HG02870 (cell line): ENCODE measurements around the gene ZNF709.
"Not testable (repeated sequence)": the region's sequence is repeated elsewhere in the genome, so short reads cannot be mapped to it uniquely, and the experiment has no call there.

Source experiments
- ATAC-seq: cut with Tn5 transposase; IDR thresholded peaks from one replicate; pipeline ENCODE4 v1.9.1; 2021; ENCODE audit warnings: mild to moderate bottlenecking, moderate library complexity; ENCODE audit not compliant: unreplicated experiment

ZNF709 gene

DNA sequence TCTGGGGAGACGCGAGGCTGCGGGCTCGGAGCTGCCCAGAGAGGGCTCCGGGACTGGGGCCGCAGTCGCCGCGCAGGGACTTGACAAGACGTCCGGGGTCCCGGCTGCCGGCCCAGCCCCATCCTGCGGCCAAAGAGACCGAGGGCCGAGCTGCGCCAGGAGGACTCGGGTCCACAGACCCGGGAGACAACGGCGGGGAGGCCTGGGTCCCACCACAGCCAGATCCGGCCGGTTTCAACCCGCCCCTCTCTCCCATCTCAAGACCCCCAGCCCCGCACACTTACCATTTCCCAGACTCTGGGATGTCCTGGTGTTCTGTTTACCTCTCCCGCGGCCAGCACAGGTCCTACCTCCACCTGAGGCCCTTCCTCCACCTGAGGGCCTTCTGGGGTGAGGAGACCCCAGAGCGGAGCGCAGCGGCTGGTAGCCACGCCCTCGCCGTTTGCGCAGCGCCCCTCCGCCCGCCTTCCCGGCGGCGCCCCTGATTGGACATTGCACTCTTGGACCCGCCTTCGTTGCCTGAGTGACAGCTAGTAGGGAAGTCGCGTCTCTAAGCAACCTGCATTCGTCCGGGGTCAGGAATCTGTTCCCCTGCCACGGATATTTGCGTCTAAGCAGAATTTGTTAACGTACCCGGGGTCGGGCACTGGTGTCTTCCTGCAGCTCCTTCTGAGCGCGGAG, at the start of gene ZNF709:
TSS of gene ZNF709 (minus strand) at position 446 of the 681 bp plus-strand sequence. CDS start at position 287, 159 bp downstream.
- ATAC-seq = peak; percentile 95

DNA sequence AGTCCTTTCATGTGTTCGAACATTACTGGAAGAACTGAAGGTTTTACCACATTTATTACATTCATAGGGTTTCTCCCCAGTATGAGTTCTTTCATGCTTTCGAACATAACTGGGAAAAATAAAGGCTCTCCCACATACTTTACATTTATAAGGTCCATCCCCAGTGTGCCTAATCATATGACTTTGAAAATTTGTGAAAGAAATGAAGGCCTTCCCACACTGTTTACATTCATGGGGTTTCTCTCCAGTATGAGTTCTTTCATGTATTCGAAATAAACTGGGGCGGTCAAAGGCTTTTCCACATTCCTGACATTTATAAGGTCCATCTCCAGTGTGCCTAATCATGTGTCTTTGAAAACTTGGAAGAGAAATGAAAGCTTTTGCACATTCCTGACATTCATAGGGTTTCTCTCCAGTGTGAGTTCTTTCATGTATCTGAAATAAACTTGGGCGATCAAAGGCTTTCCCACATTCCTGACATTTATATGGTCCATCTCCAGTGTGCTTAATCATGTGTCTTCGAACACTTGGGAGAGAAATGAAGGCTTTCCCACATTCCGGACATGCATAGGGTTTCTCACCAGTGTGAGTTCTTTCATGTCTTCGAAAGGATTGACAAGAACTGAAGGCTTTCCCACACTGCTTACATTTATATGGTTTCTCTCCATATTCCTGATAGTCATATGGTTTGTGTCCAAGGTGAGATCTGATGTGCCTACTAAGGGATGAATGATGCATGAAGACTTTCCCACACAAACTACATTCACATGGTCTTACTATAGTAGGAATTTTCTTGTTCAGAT, 42.6 kb upstream of the ZNF709 start:
- ATAC-seq = no peak

DNA sequence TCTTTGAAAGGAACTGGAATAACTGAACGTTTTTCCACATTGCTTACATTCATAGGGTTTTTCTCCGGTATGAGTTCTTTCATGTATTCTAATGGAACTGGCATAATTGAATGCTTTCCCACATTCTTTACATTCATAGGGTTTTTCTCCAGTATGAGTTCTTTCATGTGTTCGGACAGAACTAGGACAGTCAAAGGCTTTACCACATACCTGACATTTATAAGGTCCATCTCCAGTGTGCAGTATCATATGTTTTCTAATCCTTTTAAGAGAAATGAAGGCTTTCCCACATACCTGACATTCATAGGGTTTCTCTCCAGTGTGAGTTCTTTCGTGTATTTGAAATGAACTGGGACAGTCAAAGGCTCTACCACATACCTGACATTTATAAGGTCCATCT, 41.9 kb upstream of the ZNF709 start:
- ATAC-seq = no peak

DNA sequence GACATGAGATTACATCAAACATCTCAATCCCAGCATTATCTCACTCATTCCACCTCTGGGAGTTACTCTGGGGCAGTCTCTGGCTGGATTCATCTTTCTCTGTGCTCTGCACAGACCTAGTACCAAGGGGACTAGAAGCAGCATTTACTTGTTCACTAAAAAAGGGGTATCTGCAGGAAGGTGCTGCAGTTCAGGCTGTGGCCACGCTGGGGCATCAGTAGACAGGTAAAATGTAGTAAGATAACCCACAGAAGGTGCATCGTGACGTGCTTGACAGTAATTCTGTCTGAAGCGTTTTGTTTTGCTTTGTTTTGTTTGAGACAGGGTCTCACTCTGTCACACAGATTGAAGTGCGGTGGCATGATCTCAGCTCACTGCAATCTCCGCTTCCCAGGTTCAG, 37.4 kb upstream of the ZNF709 start:
- ATAC-seq = no peak

DNA sequence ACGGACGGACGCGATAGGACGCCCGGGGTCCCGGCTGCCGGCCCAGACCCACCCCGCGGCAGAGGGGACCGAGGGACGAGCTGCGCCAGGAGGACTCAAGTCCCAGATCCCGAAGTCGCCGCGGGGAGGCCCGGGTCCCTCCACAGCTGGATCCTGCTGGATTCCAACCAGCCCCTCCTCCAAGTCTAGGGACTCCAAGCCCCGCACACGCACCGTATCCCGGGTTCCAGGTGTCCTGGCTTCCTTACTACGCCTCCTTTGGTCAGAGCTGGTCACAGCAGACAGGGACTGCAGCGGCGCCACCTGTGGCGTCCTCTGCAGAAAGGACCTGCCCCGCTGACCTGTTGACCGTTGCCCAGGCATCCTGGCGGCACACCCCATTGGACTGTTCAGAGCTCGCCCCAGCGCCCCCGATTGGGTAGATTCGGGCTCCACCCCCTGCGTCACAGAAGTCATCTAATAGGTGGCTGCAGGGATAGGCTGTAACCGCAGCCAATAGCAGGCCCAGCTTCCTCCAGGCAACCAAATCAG, 29.0 kb upstream of the ZNF709 start:
- no peak for ATAC-seq

DNA sequence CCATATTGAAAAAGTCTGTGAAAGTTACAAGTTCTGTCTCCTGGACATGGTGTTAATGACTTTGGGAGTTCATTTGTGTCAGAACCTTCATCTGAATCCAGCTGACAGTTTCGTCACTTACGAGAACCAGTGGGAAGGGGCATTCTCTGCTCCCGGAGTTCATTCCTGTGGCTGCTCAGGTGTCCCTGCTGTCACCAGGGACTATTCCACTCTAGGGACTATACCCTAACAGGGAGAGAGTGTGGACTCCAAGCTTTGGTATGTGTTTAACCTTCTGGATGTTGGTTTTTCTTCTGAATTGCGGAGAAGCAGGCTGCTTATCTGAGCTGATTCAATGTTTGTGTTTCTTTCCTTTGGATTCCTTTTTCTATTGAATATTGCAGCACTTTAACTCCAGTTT, 12.4 kb upstream of the ZNF709 start:
- no peak for ATAC-seq

DNA sequence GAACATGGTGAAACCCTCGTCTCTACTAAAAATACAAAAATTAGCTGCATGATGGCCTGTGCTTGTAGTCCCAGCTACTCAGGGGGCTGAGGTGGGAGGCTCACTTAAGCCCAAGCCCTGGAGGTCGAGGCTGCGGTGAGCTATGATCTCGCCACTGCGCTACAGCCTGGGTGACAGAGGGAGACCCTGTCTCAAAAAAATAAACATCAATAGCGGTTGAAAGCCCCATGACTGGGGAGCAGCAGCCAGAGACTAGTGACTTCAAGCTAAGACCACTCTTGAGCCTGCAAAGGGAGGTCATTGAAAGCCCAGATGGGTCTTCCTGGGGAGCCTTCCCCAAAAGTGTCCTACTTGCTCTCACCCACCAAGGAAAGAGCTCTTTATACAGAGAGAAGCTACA, 11.9 kb upstream of the ZNF709 start:
- no peak for ATAC-seq

DNA sequence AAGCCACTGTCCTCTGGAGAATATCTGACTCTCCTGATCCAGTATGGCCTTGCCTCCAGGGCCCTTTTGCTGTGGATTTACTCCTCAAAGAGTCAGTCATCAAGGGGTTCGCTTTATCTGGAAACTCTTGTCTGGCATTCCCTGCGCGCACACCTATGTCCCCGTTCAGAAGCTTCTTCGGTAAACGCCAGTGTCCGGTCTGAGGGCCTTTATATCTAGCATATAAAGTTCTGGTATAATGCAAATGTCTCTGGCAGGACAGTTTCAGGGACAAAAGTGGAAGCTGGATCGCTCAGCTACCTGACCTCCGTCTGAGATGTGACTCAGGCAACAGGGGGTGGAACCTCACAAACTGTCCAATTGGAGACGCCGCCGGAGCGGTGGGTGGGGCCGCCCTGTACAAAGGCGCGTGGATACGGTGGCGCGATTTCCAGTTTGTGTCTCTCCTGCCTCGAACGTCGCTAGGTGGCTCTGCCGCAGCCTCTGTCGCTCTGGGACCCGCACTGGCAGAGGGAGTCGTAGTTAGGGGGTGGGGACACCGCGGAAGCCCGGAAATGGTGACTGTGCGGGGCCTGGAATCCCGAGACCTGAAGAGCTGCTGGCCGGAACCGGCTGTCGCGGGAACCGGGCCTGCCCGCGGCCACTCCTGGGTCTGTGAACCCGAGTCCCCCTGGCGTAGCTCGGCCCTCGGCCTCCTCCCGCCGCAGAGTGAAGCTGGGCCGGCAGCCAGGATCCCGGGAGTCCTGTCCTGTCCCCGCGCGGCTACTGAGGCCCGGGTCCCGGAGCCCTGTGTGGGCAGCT, 10.6 kb upstream of the ZNF709 start:
- ATAC-seq = no peak

DNA sequence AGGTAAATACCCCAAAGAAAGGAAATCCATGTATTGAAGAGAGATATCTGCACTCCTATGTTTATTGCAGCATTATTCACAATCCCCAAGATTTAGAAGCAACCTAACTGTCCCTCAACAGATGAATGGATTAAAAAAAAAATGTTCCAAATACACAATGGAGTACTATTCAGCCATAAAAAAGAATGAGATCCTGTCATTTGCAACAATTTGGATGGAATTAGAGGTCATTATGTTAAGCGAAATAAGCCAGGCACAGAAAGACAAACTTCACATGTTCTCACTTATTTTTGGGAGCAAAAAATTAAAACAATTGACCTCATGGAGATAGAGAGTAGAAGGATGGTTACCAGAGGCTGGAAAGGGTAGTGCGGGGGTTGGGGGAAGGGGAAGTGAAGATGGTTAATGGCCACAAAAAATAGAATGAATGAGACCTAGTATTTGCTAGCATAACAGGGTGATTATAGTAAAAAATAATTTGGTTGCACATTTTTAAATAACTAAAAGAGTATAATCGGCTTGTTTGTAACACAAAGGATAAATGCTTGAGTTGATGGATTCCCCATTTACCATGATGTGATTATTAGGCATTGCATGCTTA, 9.7 kb upstream of the ZNF709 start:
- ATAC-seq = no peak

DNA sequence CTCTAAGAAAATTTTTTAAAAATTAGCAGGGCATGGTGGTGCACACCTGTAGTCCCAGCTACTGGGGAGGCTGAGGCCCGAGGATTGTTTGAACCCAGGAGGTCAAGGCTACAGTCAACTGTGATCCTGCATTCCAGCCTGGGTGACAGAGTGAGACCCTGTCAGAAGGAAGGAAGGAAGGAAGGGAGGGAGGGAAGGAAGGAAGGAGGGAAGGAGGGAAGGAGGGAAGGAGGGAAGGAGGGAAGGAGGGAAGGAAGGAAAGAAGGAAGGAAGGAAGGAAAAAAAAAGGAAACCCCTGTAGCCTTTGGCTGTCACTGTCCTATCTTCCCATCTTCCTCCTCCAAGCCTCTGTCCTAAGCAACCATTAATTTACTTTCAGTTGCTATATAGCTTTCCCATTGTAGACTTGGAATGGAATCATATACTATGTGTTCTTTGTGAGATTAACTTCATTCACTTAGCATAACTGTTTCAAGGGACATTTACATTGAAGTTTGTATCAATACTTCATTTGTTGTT, 1.7 kb upstream of the ZNF709 start:
- ATAC-seq = not testable (repeated sequence)

DNA sequence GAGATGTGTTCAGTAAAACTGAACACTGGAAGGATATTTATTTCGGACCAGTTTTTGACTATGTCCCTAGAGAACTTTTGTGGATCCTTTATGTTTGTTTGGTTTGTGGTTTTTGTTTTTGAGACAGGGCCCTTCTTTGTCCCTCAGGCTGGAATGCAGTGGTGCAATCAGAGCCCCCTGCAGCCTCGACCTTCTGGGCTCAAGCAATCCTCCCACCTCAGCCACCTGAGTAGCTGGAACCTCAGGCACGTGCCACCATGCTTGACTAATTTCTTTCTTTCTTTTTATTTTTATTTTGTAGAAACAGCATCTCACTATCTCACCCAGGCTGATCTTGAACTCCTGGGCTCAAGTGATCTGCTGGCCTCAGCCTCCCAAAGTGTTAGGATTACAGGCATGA, 955 bp upstream of the ZNF709 start:
- no peak for ATAC-seq

DNA sequence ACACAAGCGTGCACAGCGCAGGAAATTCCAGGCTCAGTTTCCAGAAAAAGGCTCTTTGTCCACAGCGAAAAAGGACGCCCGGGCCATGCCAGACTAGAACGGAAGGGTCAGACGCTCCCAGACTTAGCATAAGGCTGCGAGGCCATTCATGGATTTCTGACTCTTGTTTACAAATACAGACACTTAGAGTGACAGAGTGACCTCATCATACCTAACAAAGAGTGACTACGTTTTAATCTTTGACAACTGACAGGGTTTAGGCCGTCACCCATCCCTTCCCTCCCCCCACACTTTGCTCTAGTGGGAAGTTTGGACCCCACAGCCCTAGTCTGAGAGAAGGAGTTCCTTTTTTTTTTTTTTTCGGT, 418 bp upstream of the ZNF709 start:
- ATAC-seq = peak; percentile 9

DNA sequence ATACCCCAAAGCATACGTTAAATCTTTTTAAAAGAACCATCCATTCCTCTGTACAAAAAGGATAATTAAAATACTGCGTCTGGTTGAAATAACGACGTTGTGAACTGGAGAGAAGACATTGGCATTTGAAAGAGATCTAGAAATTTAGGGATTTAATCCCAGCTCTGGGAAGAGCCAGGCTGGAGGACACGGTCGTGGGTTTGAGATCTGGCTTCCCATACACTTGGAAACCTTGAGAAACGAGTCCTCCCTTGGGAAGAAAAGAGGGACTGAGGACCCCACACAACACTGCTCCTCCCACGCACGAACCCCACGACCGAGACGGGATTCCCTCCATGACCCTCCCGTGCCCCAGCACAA, 625 bp downstream of the ZNF709 start:
- ATAC-seq = no peak

DNA sequence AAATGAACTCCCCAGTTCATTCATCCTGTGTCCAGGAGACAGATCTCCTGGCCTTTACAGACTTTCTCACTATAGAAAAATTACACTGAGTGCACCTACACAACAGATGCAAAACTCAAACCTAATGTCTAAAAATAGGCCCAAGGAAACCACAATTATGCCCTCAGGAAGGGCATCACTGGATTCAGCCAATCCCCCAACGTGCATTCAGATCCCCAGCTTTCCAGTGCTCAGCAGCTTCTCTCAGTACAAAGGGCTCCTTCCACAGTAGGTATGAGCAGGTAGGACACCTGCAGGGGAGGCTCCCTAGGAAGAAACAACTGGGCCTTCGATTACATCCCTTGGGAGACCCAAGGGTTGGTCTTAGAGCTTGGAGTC, 2.1 kb downstream of the ZNF709 start:
- ATAC-seq = no peak

DNA sequence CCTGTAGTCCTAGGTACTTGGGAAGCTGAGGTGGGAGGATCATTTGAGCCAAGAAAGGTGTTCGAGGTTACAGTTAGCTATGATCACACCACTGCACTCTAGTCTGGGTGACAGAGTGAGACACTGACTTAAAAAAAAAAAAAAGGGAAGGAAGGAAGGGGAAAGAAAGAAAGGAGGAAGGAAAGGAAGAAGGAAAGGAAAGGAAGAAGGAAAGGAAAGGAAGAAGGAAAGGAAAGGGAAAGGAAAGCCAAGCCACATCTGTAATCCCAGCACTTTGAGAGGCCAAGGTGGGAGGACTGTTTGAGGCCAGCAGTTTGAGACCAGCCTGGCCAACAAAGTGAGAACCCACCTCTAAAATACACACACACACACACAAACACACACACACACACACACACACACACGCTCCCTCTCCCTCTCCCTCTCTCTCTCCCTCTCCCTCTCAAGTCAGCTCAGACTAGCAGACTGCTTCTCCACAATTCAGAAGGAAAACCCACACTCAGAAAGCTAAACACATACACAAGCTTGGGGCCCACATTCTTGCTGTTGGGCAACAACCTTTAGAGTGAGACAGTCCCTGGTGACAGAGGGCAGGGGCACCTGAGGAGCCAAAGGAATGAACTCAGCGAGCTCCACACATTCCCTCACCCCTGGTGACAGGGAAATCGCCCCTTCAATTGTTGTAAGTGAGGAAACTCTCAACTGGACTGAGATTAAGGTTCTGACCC, 2.7 kb downstream of the ZNF709 start:
- ATAC-seq = no peak

DNA sequence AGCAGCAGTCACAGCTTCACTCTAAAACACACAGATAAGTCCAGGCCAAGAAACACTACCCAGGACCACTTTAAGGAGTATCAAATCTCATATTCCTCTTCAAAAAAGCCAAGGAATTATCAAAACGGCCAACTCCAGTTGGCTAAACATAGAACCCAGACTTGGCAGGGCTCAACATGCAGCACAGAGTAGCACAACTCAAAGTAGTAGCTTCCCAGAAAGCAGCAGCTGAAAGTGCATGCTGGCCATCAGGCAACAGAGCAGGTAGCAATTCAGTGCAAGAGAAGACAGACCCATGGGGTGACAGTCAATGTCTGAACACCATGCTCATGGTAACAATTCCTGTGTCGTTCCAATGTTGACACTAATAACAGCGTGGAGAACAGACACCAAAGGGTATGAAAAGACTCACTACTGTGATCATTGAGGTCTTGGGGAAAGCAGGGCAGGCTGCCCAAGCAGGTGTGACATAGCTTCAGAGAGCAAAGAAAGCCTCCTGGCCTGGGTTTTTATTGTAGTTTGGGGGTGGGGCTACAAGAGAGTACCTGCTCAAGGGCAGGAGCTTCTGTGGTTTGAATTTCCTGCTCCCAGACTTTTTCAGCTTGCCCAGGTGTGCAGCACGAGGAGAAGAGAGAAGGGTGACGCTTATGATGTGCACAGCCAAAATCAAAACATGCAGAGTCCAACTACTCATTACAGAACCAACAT, 6.2 kb downstream of the ZNF709 start:
- ATAC-seq = no peak

DNA sequence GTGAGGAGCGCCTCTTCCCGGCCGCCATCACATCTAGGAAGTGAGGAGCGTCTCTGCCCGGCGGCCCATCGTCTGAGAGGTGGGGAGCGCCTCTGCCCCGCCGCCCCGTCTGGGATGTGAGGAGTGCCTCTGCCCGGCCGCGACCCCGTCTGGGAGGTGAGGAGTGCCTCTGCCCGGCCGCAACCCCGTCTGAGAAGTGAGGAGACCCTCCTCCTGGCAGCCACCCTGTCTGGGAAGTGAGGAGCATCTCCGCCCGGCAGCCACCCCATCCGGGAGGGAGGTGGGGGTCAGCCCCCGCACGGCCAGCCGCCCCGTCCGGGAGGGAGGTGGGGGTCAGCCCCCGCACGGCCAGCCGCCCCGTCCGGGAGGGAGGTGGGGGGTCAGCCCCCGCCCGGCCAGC, 17.0 kb downstream of the ZNF709 start:
- ATAC-seq = not testable (repeated sequence)

DNA sequence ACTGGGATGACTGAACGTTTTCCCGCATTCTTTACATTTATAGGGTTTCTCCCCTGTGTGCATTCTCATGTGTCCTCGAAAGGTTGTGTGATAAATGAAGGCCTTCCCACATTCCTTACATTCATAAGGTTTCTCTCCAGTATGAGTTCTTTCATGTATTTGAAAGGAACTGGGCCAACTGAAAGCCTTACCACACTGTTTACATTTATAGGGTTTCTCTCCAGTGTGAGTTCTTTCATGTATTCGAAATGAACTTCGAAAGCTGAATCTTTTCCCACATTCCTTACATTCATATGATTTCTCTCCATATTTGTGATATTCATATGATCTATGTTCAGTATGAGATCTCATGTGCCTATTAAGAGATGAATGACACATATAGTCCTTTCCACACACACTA, 19.4 kb downstream of the ZNF709 start:
- ATAC-seq = no peak

DNA sequence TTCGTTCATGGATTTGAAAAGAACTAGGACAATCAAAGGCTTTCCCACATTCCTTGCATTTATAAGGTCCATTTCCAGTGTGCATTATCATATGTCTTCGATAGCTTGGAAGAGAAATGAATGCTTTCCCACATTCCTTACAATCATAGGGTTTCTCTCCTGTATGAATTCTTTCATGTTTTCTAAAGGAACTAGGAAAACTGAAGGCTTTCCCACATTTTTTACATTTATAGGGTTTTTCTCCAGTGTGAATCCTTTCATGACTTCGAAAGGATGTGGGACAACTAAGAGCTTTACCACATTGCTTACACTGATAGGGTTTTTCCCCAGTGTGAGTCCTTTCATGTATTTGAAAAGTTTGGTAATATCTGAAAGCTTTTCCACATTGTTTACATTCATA, 19.8 kb downstream of the ZNF709 start:
- ATAC-seq = no peak

DNA sequence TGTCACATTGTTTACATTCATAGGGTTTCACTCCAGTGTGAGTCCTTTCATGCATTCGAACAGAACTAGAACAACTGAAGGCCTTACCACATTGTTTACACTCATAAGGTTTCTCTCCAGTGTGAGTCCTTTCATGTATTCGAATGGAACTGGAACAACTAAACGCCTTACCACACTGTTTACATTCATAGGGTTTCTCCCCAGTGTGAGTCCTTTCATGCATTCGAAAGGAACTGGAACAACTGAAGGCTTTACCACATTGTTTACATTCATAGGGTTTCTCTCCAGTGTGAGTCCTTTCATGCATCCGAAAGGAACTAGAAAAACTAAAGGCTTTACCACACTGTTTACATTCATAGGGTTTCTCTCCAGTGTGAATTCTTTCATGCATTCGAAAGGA, 20.5 kb downstream of the ZNF709 start:
- not testable (repeated sequence) for ATAC-seq
